Epidermal melanocyte (primary cell): ENCODE data around the gene FCAMR.

Experiments used
- DNase-seq: peaks from one replicate; pipeline ENCODE4 v3.0.0; 2011; ENCODE audit warnings: low spot score; ENCODE audit not compliant: insufficient read length

FCAMR gene

DNA sequence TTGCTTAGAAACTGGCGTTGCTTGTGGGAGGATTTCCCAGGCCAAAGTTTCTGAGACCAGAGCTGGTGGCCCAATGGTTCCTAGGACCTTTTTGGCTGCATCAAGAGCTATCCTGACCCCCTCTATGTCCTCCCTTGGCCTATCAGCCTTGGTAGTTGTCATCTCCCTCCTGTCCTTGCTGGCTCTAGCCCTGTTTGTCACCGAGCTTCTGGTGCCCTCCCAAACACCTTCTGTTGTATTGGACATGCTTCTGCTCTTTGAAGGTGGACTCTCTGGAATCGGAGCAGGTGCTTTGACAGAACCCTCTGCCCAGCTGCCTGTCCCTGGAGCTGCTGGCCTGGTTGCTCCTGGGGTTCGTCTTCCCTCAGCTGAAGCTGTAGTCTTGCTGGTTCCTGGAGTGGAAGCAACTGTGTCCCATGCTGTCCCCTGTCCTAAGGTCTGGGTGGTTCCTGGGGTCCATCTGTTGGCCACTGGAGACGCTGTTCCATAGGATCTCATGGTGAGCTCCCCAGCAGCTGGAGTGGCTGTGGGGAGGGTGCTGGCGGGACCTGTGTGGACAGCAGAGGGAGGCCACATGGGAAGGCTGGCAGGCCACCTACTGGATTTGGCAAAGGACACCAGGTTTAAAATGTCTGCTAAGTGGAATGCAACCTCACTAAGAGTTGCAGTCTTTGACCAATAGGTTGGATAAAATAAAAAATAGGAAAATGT lies 9.4 kb downstream of the FCAMR start:
- no peak for DNase-seq

DNA sequence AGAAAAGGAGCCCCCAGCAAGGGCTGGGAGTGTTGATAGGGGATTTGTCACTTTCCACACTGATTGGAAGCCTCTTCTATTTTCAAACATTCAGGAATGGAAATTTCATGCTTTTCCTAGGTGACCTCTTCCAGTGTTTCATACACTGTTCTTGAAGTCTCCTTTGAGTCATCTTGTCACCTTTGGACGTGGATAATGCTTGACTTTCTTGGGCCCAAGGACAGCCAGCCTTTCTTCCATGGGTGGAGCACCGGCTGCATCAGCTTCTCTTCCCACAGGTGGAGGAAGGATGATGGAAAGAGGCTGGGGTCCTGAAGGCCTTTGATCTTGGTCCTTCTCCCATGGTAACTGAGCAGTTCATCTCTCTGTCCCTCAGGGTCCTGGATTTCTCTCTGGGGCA lies 12.1 kb downstream of the FCAMR start:
- DNase-seq = no peak

DNA sequence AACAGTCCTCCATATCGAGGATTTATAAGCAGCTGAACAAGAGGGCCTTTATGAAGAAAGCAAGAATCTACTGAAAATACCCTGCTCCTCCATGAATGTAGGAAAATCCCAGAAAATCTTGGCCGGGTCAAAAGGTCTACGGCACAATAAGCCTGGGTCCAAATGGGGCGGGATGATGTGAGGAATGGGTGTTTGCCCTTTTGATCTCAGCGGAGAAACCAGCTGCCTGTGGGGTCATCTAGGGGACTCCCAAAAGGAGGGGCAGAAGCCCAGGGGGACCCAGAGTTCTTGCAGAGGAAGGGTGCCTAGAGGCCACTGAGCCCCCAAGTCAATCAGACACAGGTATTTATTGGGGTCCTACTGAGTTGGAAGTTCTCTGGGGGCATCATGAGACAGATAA lies 12.6 kb downstream of the FCAMR start:
- no peak for DNase-seq

DNA sequence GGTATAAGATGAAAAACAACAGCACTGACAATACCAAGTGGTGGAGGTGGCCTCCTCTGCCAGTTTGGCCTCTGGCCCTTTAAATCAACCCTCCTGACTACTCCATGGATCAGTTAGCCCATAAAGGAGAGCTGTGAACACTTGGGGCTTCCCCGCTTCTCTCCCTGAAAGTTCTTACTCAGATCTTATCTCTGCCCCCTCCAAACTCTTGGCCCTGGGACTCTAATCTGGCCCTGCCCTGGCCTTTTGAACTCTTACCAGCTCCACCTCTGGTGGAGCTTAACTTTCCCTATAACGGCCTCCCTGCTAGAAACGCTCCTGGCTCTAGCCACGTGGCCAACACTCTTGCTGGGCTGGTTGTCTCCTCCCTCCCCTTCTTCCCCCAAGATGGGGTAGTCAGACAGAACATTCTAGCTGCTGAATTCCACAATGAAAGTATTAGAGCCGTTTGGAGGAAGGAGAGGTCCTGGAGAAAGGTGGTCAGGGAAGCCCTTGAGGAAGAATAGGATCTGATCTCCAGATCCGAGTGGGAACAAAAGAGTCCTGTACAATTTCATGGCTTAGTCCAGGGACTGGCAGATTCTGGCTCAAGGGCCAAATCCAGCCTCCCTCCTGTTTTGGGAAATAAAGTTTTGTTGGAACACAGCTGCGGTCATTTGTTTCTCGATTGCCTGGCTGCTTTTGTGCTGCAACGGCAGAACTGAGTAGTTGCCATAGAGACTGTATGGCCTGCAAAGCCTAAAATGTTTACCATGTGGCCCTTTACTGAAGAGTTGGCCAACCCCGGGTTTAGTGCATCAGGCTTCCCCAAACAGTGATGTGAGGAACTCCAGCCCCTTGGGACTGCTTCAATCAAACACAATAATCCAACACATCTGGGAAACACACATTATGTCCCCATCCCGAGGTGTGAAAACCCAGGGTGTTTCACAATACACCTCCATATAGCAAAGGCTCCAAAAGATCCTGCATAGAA lies 14.5 kb downstream of the FCAMR start:
- DNase-seq = no peak

DNA sequence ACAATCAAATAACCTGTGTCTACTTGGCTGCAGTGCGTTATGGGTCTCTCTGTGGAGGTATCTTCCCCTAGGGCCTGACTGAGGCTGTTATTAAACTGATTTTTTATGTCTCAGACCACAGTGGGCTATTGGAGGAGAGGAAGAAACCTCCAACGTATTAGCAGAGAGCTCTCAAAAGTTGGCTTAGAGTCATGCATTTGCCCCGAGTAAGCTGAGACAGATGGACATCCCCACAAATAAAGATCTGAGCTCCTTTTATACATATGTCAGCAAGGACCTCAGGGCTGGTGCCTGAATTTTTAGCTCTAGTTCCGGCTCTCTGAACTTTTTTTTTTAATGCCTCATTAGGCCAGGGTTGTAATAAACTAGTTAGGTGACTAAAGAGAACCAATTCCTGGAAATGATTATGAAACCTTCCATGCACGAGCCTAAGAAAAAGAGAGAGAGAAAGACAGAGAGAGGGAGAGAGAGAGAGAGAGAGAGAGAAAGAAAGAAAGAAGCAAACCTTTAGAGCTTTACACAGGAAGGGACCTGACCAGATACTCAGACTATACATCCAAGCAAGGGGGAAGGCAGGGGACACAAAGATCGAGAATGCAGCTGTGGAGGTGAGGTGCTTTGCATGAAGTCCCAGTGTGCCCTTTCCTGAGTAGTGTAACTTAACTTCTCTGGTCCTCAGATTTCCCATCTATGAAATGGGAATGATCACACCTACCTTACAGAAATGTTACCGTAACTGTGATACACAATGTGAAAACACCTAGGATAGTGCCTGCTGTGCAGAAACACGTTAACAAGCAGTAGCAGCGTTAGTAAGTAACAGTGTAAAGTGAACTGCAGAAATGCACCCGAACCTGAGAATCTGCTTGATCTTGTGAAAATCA lies 15.6 kb downstream of the FCAMR start:
- no peak for DNase-seq

DNA sequence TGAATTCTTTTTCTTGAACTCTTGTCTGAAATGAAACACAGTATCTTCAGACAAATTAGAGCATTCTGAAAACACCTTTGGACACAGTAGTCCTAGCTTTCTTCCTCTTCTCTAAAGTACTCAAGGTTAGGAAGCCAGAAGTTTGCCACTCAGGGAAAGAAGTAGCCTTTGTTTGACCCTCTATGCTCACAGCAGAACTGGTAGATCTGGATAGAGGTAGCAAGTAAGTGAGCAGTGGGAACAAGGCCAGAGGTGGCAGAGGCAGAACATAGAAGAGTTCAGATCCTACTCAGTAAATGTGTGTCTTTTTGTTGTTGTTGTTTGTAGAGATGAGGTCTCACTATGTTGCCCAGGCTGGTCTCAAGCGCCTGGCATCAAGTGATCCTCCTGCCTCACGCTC lies 16.6 kb downstream of the FCAMR start:
- no peak for DNase-seq

DNA sequence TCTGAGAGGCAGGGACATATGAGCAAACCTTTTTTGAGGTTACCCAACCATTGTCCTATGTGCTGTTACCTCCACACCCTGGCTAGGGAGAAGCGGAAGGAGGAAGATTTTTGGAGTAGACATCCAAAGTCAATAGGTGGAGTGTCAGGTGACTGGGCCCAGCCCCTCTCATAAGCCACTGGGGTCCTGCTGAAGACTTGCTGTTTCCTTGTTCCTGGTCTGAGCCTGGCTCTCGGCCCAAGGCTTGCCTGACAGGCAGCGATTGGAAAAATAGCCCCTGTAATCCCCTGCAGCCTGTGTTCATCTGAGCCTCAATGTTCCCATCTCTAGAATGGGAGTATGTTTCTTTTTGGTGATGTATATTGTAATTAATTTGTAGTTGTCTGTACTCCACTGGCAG lies 17.1 kb downstream of the FCAMR start:
- no peak for DNase-seq

DNA sequence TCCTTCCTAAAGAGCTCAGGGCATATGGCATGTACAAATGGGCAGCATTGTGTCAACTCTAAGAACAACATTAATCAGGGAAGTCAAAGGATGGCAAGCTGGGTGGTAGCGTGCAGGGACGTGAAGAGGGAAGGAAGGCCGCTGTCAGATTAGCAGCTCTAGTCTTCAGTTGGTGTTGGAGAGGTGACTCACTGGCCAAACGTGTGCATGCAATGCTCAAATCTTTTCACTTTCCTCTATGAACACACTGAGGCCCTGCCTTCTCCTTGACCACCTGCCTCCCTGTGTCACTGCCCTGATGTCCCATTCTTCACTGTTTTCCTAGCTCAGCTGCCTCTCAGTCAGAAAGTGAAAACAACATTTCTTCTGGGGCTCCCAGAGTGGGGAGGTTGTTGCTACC lies 18.1 kb downstream of the FCAMR start:
- no peak for DNase-seq

DNA sequence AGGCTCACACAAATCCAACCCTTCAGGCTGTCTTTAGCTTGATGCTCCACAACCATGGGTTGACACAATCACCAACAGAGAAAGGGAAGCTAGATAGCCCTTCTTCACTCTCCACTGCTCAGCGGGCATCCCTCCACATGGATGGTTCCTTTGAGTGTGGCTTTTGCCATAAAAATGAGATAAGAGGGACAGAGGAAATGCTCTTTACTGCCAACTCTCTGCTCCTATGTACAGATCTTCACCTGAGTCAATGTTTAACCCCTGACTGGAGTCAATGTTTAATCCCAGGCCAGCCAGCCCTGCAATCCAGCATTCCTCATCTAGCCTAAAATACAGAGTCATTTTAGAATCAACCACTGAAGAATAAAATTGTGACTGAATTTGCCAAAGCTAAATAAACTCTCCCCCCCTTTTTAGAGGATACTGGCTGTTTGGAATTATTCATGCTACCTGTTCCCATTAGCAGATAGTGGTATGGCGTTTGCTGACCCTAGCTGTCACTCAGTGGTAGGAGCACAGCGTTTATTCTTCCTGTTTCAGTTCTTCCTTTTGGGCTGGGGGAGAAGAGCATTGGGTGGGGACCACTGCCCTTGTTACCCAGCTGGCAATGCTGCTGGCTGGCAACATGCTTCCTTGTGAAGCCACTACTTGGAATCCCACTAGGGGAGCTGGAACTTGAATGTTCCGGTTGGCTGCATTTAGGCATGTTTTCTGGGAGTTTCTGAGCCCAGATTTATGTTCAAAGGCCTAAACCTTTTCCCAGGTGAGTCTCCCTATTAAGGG lies 18.8 kb downstream of the FCAMR start:
- no peak for DNase-seq

DNA sequence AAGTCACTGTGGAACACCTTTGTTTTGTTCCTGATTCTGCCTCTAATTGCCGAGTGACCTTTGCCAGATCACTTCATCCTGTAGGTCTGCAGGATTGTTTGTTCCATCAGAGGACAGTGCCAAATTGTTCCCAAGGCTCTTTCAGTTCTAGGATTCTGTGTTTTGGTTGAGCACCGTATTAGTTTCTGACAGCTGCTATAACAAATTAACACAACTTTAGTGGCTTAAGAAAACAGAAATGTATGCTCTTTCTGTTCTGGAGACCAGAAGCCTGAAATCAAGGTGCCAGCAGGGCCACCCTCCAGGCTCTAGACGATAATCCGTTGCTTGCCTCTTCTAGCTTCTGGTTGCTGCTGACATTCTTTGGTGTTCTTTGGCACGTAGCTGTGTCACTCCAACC lies 20.6 kb downstream of the FCAMR start:
- no peak for DNase-seq

DNA sequence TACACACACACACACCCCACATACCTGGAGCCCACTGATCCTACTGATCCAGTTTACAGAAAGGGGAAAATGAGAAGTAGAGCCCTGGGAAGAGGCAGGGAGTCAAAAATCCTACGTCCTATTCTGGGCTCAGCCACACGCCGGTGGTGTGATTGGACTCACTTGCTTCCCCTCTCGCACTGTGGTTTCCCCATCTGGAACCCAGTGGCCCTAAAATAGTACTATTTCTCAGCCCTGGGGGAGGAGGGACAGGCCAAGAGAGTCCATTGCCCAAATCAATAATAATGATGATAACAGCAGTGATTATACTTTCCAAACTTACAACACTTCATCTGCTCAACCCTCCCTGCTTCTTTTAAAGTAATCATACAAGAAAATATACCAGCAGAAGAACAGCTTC lies 21.1 kb downstream of the FCAMR start:
- DNase-seq = no peak

DNA sequence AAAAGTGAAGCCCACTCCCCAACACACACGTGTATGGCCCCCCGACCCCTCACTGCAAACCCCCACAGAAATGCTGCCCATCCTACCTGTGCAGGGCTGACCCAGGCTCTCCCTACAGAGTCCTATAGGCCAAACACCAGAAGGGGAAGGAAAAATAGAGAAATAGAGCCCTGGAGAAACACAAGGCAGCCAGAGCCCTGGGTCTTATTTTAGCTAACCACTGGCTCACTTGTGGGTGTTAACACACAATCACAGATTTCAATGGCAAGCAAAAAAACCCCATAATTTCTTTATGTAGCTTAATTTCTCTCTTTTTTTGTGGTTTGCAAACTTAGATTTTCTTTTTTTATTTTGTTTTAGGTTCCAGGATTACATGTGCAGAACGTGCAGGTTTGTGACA lies 23.0 kb downstream of the FCAMR start:
- no peak for DNase-seq

DNA sequence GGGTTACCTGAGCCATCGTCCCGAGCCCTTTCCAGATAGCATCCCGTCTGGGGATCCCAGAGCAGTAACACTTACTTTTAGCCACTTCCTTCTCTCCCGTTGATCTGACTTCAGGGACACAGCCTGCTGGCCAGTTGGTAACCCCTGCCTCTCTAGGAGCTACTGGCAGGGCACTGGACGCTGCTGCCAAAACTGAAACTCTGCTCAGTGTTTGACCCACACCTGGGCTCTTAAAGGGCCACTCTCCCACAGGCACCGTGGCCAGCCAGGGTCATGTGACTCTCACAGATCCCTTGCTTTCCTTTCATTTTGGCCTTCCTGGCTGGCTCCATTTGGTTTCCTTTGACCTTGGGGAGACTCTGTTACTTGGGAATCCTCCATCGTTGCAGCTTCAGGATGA lies 24.0 kb downstream of the FCAMR start, which contains the start of gene PIGR:
Gene PIGR (minus strand): TSS at position 206 of the 400 bp plus-strand sequence. CDS start 5,935 bp downstream, outside the sequence.
- DNase-seq = no peak

DNA sequence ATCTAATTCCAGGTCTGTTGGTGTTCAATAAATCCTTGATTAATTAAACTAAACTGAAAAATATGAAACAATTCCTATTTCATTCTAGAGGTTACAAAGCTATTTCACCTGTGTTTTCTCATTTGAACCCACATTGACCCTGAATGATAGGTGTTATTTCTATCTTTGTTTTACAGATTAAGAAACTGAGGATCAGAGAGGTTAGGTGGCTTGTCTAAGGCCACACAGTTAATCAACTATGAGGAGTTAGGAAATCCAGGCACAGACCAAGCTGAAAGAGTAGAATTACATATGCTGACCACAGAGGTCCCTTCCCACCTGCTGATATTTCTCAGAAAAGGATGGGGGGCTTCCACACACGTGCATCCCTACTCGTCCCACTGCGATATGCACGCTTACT lies 24.5 kb downstream of the FCAMR start:
- DNase-seq = no peak

DNA sequence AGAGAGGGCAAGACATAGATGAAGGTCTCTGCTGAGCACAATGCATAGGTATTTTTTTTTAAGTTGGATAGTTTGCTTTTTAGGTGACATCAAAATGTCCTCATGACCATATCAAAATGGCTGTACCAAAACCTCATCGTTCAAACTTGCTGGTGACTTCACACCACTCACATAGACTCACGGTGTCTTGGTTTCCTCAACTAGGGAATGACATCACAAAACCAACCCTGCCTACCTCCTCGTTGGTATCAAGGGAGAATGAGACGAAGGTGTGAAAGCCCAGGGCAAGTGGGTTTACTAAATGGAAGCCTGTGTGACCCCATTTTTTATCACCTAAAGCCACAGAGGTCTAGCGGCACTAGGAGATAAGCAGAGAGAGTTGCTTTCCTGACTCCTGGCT lies 25.6 kb downstream of the FCAMR start:
- DNase-seq = no peak

DNA sequence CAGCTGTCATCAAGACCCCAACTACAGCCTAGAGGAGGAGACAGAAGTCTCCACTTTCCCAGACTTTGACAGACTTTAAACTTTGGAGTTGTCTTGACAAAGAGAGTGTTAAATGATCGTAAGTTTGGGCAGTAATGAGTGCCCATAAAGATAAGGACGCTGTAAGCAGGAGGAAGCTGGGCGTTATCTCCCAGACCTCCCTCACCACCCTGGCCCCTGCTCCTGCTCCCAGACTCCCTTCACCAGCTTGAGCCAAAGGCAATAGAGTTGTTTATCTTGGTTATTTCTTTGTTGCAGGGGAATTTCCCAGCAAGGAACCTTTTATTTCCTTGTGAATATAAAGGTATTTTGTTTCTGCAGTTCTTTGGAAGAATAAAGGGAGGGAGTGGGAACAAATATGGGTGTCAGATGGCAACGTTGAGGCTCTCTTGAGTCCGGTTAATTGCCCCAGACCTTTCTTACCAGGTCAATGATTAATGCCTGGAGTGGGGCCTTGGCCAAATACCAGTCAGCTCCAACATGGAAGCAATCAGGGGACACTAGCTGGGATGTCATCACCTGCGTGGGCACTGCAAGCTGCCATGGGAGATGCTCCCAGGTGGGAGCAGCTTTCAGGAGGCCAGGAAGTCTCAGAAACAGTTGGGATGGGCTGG lies 28.4 kb downstream of the FCAMR start:
- no peak for DNase-seq

DNA sequence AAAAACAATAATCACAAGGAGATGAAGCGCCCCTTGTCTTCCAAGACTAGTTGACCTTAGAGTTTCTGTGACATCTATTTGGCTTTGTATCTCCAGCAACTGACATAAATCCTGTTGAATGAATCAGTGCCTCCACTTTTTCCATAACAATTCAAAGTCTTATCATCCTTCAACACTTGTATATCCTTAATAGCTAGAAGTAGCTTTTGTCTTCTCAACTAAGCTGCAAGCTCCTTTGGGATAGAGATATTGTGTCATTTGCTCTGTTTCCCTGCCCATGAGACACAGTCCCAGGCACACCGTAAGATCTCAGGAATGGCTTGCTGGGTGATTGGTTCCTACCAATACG lies 29.7 kb downstream of the FCAMR start:
- DNase-seq = no peak

DNA sequence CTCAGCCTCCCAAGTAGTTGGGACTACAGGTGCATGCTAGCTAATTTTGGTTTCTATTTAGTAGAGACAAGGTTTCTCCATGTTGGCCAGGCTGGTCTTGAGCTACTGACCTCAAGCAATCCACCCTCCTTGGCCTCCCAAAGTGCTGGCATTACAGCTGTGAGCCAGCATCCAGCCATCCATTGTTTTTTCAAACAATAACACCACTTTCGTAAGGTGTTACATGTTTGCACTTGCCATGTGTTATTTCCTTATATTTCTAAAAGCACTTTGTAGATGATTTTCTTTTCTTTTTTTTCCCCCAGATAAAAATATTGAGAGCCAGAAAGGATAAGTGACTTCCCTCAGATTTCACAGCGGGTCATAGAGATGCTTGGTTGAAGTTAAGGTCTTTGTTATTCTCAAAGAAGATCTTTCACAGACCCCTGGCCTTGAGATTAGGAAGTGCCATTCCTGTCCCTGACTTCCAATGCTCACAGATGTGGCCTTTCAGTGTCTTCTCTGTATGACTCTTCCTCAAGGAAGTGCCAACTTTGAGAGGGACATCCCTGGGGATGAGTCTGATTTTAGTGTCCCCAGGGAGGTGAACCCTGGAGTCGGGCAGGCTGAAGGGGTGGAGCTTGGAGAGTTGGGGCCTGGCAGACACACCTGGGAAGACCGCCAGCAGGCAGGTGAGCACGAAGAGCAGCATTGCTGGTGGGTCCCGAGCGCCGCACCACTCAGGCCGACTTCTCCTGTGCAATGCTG lies 30.2 kb downstream of the FCAMR start:
- no peak for DNase-seq

DNA sequence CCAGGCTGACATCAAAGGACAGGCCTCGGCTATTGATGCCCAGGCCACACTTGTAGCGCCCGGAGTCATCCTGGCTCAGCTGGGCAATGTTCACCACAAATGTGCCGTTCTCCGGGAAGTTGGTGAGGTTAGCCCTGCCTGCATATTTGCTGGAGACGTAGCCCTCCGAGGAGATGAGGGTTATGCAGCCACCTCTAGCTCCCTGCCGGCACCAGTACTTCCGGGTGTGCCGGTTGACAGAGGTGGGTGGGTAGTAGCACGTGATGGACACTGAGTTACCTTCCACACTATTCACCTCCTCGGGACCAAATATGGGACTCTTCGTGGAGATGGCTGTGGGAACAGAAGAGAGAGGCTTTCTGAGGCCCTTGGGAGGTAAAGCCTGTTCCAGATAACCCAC lies 31.1 kb downstream of the FCAMR start:
- DNase-seq = no peak

DNA sequence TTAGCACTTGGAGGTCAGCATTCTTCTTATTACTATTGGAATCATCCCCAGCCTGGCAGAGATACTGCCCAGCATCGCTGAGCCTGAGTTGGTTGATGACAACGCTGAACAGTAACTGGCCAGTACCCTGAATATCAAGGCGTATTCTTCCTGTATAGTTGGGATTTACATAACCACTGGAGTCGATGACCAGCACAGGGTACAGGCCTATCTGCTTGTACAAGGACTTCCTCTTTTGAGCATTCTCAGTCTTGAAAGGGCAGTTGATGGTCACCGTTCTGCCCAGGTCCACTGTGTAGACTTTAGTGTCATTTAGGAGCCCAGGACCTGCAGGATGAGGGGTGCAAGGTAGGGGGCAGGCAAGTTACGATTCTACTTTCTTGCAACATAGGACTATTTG lies 32.8 kb downstream of the FCAMR start:
- no peak for DNase-seq
